ENCODE results near the gene C1orf74. TPM values are rescaled to one million over a fixed set of nuclear protein-coding genes. Genes with fewer than 3 reads are reported as not detected.

C1orf74 gene
- 2.6 and 3.4 TPM in 2 replicates for total RNA-seq

GRCh38 chr1:209784265-209785169 is at the start of gene C1orf74:
Gene C1orf74 (minus strand): TSS chr1:209784559. CDS start chr1:209783634, 925 bp downstream.

GRCh38 chr1:209827384-209828262 is 43.3 kb upstream of the C1orf74 start, which contains the start of gene UTP25:
Gene UTP25 (plus strand): TSS chr1:209827972. CDS start chr1:209828064, 92 bp downstream.

GRCh38 chr1:209805875-209806760 is 21.8 kb upstream of the C1orf74 start, which contains the start of gene IRF6:
Gene IRF6 (minus strand): TSS chr1:209806142. CDS start chr1:209801413, 4,729 bp downstream.

DNA sequence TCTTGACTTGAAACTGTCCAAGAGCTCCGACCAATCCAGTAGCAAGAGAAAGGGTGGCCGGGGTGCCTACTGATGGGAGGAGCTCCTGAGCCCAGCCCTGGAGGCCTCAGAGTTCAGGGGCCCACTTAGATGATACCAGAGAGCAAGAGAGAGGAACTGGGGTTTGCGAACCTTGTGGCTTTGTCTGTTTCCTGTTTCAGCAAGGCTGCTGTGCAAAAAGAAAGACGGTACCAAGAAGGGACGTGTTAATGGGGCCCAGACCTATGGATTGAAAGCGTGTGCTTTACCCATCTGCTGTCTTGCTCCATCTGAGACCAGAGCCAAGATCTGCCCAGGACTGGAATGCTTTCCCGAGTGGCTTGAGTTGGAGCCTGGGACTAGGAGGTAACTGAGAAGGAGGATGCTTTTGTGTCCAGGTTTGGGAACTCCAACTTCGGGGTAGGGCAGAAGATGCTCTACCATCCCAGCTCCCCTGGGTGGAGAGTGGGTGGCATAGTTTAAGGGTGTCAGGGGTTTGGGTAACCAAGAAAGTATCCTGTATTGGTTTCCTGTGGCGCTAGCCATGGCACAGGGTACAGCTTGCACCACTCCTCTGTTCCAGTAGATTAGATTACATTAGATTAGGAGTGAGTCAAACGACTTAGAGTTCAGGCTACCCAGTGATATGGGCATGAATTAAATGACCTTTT is 28.3 kb downstream of the C1orf74 start, which contains the start of gene TRAF3IP3:
Gene TRAF3IP3, plus strand, starts transcription at position 128 of the 689 bp plus-strand sequence. CDS start 3,987 bp downstream, outside the sequence.

Other genes with a start within 250 kb of the C1orf74 start
- 0.22 TPM in 1 of 2 replicates, not detected in the other for gene CAMK1G, start 200.8 kb downstream of the C1orf74 start, total RNA-seq
- gene LAMB3, start 132.1 kb downstream of the C1orf74 start, total RNA-seq = 10.9 and 12.2 TPM in 2 replicates
- 8.8 and 10.1 TPM in 2 replicates for gene G0S2, start 109.1 kb downstream of the C1orf74 start, total RNA-seq
- gene HSD11B1, start 79.7 kb downstream of the C1orf74 start, total RNA-seq = 3.3 and 4.2 TPM in 2 replicates
- not detected in 2 replicates for gene TRAF3IP3, start 28.5 kb downstream of the C1orf74 start, total RNA-seq
- gene IRF6, start 21.6 kb upstream of the C1orf74 start, total RNA-seq = 0.13 and 0.43 TPM in 2 replicates
- 15.8 and 16.5 TPM in 2 replicates for gene UTP25, start 43.4 kb upstream of the C1orf74 start, total RNA-seq
- gene SYT14, start 153.7 kb upstream of the C1orf74 start, total RNA-seq = 0.32 TPM in 1 of 2 replicates, not detected in the other